ENCODE data around the gene OR10V1.

- no peak for TF ChIP-seq CTCF (conservative IDR thresholded peaks at IDR 0.05; ENCODE audit: low read length)
- no peak for TF ChIP-seq EZH2phosphoT487 (IDR thresholded peaks at IDR 0.05; ENCODE audit: borderline replicate concordance)
Observed at GRCh38 chr11:59708537-59708936, 5.1 kb downstream of the OR10V1 start.
